Stimulated activated memory B cell treated with anti-CD40 and anti-IgM and Interleukin-4, amounts not matched to agents 10 μg/mL and 1 μg/mL and 100 μg/mL, for 72 hours (primary cell): ENCODE measurements around the gene TBC1D3H.
A peak's percentile ranks its signal among the peaks of the same experiment; 100 is the strongest.
"Not testable (repeated sequence)": the region's sequence is repeated elsewhere in the genome, so short reads cannot be mapped to it uniquely, and the experiment has no call there.

ENCODE experiments used
- ATAC-seq: fragments of 150-1000 bp; cut with Tn5 transposase; 2 replicates; pipeline ENCODE4 v1.10.0; 2021
- H3K27ac Mint-ChIP-seq: one replicate; pipeline ENCODE4 v1.8.0; 2022; ENCODE audit warnings: mild to moderate bottlenecking, mixed read lengths
- H3K27me3 Mint-ChIP-seq: one replicate; pipeline ENCODE4 v1.8.0; 2022; ENCODE audit warnings: mixed read lengths
- H3K36me3 Mint-ChIP-seq: one replicate; pipeline ENCODE4 v1.8.0; 2022; ENCODE audit warnings: mixed read lengths
- H3K4me1 Mint-ChIP-seq: one replicate; pipeline ENCODE4 v1.8.0; 2022; ENCODE audit warnings: mixed read lengths
- H3K4me3 Mint-ChIP-seq: one replicate; pipeline ENCODE4 v1.8.0; 2022; ENCODE audit warnings: mild to moderate bottlenecking, moderate library complexity, mixed read lengths
- H3K9me3 Mint-ChIP-seq: one replicate; pipeline ENCODE4 v1.8.0; 2022; ENCODE audit warnings: mixed read lengths

Gene TBC1D3H

DNA sequence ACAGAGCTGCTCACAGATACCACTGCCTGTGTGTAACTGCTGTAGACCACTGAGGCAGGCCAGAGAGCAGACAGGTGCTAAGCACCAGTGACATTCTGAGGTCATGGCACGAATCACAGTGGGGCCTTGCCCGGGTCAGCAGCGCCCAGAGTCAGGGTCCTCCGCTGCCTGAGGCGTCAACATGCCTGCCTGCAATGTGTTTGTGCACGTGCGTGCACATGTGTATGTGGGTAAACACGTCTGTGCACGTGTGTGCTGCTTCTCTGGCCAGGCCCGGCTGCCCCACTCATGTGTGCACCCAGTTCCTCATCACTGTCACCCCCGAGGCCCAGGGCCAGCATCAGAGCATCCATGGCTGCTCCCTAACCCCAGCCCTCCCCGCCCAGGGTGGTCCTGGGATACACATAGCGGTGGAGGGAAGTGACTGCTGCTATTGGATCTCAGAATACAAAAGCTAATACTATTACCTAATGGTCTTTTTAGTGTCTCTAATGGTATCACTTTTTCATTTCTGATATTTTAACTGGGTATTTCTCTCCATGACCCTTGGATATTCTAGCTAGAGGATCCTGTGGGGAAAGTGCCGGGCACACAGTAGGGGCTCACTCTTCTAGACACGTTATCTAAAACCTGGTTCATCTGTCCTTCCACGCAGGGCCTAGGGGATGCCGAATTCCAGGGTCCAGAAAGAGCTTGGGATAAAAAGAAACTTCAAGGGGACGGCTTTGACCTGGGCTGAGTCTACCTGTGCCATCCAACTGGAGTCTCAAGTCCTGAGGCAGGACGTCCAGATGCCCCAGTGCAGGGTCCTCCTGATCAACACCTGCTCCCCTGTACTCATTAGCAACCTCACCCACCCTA is at the start of gene TBC1D3H:
Gene TBC1D3H (minus strand): TSS at position 51 of the 861 bp plus-strand sequence. CDS start 1,540 bp downstream, outside the sequence.
- not testable (repeated sequence) for H3K27ac Mint-ChIP-seq, H3K4me1 Mint-ChIP-seq, H3K4me3 Mint-ChIP-seq, H3K36me3 Mint-ChIP-seq, H3K27me3 Mint-ChIP-seq, ATAC-seq, H3K9me3 Mint-ChIP-seq

DNA sequence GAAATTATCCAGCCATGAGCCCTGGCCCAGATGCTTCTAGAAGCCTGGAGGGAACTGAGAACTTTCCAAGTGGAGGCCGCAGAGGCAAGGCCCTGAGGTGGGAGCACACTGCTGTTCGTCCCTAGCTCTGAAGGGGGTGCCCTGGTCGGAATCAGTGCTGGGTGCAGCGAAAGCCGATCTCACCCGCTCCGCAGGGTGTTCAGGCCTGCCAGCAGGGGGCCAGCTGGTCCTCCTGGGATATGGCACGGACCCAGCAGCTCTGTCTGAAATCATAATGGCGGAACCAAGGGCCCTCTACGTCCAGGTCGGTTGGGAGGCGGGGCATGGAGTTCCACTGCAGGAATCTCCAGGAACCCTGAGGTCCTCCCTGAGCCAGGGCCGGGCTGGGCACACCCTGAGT is 40.7 kb upstream of the TBC1D3H start:
- not testable (repeated sequence) for H3K4me3 Mint-ChIP-seq, H3K36me3 Mint-ChIP-seq, H3K27ac Mint-ChIP-seq, ATAC-seq, H3K4me1 Mint-ChIP-seq, H3K9me3 Mint-ChIP-seq, H3K27me3 Mint-ChIP-seq

DNA sequence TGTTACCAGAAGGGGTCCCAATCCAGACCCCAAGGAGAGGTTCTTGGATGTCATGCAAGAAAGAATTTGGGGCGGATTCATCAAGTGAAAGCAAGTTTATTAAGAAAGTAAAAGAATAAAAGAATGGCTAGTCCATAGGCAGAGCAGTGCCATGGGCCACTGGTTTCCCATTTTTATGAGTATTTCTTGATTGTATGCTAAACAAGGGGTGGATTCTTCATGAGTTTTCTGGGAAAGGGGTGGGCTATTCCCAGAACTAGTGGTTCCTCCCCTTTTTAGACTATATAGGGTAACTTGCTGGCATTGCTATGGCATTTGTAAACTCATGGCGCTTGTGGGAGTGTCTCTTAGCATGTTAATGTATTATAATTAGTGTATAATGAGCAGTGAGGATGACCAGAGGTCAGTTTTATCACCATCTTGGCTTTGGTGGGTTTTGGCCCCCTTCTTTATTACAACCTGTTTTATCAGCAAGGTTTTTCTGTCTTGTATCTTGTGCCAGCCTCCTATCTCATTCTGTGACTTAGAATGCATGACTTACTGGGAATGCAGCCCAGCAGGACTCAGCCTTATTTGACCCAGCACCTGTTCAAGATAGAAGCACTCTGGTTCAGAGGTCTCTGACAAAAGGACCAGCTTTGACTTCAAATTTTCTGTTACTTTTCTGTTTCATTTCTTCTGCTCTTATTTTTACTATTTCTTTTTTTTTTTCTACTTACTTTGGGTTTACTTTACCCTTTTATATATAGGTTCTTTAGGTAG is 27.1 kb upstream of the TBC1D3H start:
- not testable (repeated sequence) for H3K27me3 Mint-ChIP-seq, H3K27ac Mint-ChIP-seq, H3K9me3 Mint-ChIP-seq, H3K4me1 Mint-ChIP-seq, H3K36me3 Mint-ChIP-seq, H3K4me3 Mint-ChIP-seq, ATAC-seq

GRCh38 chr17:36390943-36391645 is 2.9 kb upstream of the TBC1D3H start:
- not testable (repeated sequence) for H3K27me3 Mint-ChIP-seq, H3K4me1 Mint-ChIP-seq, H3K36me3 Mint-ChIP-seq, H3K4me3 Mint-ChIP-seq, H3K27ac Mint-ChIP-seq, H3K9me3 Mint-ChIP-seq
- peak; percentile 70 for ATAC-seq

DNA sequence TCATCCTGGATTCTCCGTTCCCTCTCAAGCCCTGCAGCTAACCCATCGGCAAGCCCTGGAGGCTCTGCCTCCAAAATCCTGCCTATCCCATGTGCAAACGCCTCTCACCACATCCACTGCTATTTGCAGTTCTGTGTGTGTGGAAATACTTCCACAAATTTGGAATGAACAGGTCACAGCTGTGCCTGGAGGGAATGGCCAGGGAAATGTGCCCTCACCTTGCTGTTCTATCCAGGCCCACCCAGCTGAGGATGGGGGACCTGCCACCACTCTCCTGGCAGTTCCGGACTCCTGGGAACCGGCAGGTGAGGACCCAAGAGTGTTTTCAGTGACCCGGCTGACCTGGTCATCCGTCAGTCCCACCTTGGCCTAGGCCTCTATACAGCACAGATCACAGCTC is 12.3 kb downstream of the TBC1D3H start:
- not testable (repeated sequence) for H3K4me3 Mint-ChIP-seq, H3K4me1 Mint-ChIP-seq, H3K36me3 Mint-ChIP-seq, H3K27me3 Mint-ChIP-seq, ATAC-seq, H3K9me3 Mint-ChIP-seq, H3K27ac Mint-ChIP-seq

- not testable (repeated sequence) for H3K4me1 Mint-ChIP-seq, H3K4me3 Mint-ChIP-seq, H3K9me3 Mint-ChIP-seq, H3K36me3 Mint-ChIP-seq, ATAC-seq, H3K27ac Mint-ChIP-seq, H3K27me3 Mint-ChIP-seq
These were observed 25.7 kb downstream of the TBC1D3H start for GRCh38 chr17:36362496-36362895.
